Fibroblast of pulmonary artery (primary cell): ENCODE data around the gene TSNAX.
A peak's percentile ranks its signal among the peaks of the same experiment; 100 is the strongest.

ENCODE experiments used
- DNase-seq: peaks from one replicate; pipeline ENCODE4 v3.0.0-alpha.2; 2010; ENCODE audit warnings: low read depth
- H3K4me3 ChIP-seq: replicated peaks from 2 replicates; pipeline ENCODE4 v1.5.1; 2011; ENCODE audit warnings: low read depth, mild to moderate bottlenecking, control low read depth, low read length, moderate library complexity
- CTCF ChIP-seq: IDR thresholded peaks from 2 replicates; pipeline ENCODE4 v1.5.1; 2011; ENCODE audit warnings: mild to moderate bottlenecking, control low read depth, low read length, inconsistent platforms; ENCODE audit errors: missing control alignments

Gene TSNAX, protein sequence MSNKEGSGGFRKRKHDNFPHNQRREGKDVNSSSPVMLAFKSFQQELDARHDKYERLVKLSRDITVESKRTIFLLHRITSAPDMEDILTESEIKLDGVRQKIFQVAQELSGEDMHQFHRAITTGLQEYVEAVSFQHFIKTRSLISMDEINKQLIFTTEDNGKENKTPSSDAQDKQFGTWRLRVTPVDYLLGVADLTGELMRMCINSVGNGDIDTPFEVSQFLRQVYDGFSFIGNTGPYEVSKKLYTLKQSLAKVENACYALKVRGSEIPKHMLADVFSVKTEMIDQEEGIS

DNA sequence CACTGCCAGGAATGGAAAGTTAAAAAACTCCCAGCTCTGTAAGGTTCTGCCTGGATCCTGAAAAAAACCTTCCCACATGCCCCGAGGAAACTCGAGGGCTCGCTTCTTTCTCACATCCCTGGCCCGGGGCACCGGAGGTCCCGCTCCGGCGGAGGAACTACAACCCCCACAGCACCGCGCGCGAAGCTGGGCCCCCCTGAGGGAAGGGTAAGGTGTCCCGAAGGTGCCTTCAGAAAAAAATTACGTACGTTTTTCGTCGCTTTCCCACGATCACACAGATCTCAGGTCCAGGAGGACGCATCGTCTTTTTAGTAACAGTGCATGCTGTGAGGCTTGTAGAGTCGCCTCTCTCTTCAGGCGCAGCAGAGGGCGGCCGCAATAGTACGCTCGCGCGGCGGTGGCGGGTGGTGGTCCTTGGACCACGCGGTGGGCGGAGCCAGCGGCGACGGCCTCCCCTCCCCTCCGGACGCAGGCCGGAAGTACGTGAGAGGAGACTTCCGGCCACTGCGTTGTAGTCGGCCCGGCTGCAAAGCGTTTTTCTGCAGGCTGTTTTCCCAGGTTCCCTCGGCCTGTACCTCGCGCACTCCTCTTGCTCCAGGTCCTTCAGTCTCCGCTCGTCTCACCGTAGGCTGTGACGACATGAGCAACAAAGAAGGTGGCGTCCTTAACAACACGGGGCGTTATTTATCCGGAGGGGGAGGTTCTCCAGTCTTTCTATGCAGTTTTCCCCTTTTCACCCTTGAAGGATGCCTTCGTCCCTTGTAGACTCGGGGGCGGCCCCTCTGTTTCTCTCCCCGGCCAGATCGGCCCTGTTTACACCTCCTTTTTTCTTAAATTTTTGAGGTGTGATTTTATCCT lies at the start of gene TSNAX:
TSS of gene TSNAX (plus strand) at position 498 of the 858 bp plus-strand sequence. CDS start at position 640, 142 bp downstream.
- peak within 1 kb of the TSS; percentile 94 for H3K4me3 ChIP-seq
- DNase-seq: peak; percentile 95
- TF ChIP-seq CTCF: no peak

DNA sequence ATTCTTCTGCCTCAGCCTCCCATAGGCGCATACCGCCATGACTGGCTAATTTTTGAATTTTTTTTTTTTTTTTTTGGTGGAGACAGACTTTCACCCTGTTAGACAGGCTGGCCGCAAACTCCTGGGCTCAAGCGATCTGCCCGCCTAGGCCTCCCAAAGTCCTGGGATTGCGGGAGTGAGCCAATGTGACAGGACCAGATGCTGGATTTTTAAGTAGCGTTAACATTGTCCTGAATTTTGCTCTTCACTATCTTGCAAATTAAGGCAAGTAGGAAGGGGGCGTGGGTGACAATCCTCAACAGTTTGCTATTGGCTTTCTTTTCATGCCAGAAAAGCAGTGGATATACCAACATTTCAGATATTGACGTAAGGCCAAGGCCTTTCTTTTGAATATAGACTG lies 49.7 kb upstream of the TSNAX start:
- no peak for TF ChIP-seq CTCF
- DNase-seq: no peak
- H3K4me3 ChIP-seq: no peak overlapping the region

DNA sequence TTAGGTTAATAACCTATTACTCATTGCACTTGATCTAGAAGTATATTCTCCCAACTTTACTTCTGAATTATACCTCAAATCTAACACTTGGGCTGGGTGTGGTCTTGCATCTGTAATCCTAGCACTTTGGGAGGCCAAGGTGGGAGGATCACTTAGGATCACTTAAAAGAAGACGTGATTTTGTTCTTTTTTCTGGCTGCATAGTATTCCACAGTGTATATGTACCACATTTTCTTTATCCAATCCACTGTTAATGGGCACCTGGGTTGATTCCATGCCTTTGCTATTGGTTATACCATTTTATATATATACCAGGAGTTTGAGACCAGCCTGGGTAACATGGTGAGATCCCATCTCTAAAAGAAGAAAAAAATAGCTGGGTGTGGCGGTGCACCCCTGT lies 48.5 kb upstream of the TSNAX start:
- no peak for TF ChIP-seq CTCF
- no peak overlapping the region for H3K4me3 ChIP-seq

DNA sequence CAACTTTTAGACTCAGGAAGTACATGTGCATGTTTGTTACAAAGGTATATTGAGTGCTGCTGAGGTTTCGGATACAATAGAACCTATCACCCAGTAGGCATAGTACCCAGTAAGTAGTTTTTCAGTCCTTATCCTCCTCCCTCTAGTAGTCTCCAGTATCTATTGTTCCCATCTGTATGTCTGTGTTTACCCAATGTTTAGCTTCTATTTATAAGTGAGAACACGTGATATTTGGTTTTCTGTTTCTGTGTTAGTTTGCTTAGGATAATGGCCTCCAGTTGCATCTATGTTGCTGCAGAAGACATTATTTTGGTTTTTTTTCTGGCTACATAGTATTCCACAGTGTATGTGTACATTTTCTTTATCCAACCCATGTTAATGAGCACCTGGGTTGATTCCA lies 47.2 kb upstream of the TSNAX start:
- no peak for TF ChIP-seq CTCF
- DNase-seq: no peak
- H3K4me3 ChIP-seq: no peak overlapping the region

More for the DNA sequence above, 48.5 kb upstream of the TSNAX start:
- no peak for DNase-seq

GRCh38 chr1:231485029-231485784 lies 43.3 kb upstream of the TSNAX start:
- no peak overlapping the region for H3K4me3 ChIP-seq
- no peak for DNase-seq
- TF ChIP-seq CTCF: no peak

DNA sequence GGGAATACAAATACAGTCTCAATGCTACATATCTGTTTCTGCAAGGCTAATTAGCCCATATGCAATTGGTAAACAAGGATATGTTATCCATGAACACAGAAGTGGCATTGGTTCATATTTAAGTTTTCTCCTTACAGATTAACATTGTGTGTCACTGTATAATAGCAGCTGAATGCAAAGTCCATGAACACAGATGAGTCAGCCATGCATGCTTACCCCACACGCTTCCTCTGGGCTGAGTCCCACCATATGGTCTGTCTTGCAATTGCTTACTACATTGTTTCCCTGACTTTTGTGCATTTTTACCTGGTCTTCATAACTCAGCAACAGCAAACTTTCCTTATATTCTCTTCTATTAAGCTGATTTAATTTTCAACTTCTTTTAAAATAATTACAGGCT lies 41.5 kb upstream of the TSNAX start:
- no peak overlapping the region for H3K4me3 ChIP-seq
- DNase-seq: peak; percentile 78
- no peak for TF ChIP-seq CTCF
